WTC11 (cell line): Measurements from ENCODE around the gene PRKAR1B. TPM values are rescaled to one million over a fixed set of nuclear protein-coding genes. Genes with fewer than 3 reads are reported as not detected.
A peak's percentile ranks its signal among the peaks of the same experiment; 100 is the strongest.
"Not testable (repeated sequence)": the region's sequence is repeated elsewhere in the genome, so short reads cannot be mapped to it uniquely, and the experiment has no call there.

Experiments
- ATAC-seq: fragments of 200-7000 bp; cut with Tn5 transposase; 2 replicates; pipeline ENCODE4 v1.10.0; 2021; ENCODE audit warnings: mild to moderate bottlenecking, moderate library complexity
- CTCF ChIA-PET: fragments of 300-600 bp; sonication (Branson Sonifier 250); formaldehyde crosslinking; loops from one replicate; lab custom pipeline; 2021; ENCODE audit warnings: antibody characterized with exemption; lab: Charles Lee
- POLR2A ChIA-PET: fragments of 350-600 bp; sonication (Branson Sonifier 250); formaldehyde crosslinking; loops from one replicate; lab custom pipeline; 2021; ENCODE audit warnings: antibody characterized with exemption; lab: Charles Lee
- DNase-seq: peaks from one replicate; pipeline ENCODE4 v3.0.0; 2021; ENCODE audit warnings: low spot score
- H3K27ac Mint-ChIP-seq: 2 replicates; pipeline ENCODE4 v1.8.0; 2021; ENCODE audit warnings: mixed read lengths
- H3K27me3 Mint-ChIP-seq: 2 replicates; pipeline ENCODE4 v1.8.0; 2021; ENCODE audit warnings: low read depth, mild to moderate bottlenecking, moderate library complexity, mixed read lengths
- H3K36me3 Mint-ChIP-seq: 2 replicates; pipeline ENCODE4 v1.8.0; 2021; ENCODE audit warnings: mixed read lengths
- H3K4me1 Mint-ChIP-seq: 2 replicates; pipeline ENCODE4 v1.8.0; 2022; ENCODE audit warnings: mixed read lengths
- H3K4me3 Mint-ChIP-seq: 2 replicates; pipeline ENCODE4 v1.8.0; 2021; ENCODE audit warnings: mild to moderate bottlenecking, moderate library complexity, mixed read lengths
- H3K9me3 Mint-ChIP-seq: 2 replicates; pipeline ENCODE4 v1.8.0; 2021; ENCODE audit warnings: mixed read lengths
- ATF1 ChIP-seq: sonication (generic); formaldehyde crosslinking; IDR thresholded peaks from 2 replicates; pipeline ENCODE4 v1.8.1; 2023; ENCODE audit warnings: mild to moderate bottlenecking, moderate library complexity, missing genetic modification reagents
- FOXK1 ChIP-seq: sonication (generic); formaldehyde crosslinking; IDR thresholded peaks from 2 replicates; pipeline ENCODE4 v1.8.0; 2022; ENCODE audit warnings: mild to moderate bottlenecking, moderate library complexity, missing genetic modification reagents
- FOXP1 ChIP-seq: sonication (generic); formaldehyde crosslinking; IDR thresholded peaks from 2 replicates; pipeline ENCODE4 v1.8.0; 2022; ENCODE audit warnings: missing genetic modification reagents, mild to moderate bottlenecking, moderate library complexity, borderline replicate concordance
- GABPB1 ChIP-seq: sonication (generic); formaldehyde crosslinking; IDR thresholded peaks from 2 replicates; pipeline ENCODE4 v1.8.1; 2023; ENCODE audit warnings: mild to moderate bottlenecking, missing genetic modification reagents
- HMGA2 ChIP-seq: fragments of 250-450 bp; sonication (Bioruptor Pico); IDR thresholded peaks from 2 replicates; pipeline ENCODE4 v1.4.0; 2021; ENCODE audit warnings: mild to moderate bottlenecking, moderate library complexity
- TEAD1 ChIP-seq: sonication (generic); formaldehyde crosslinking; IDR thresholded peaks from 2 replicates; pipeline ENCODE4 v1.8.0; 2022; ENCODE audit warnings: mild to moderate bottlenecking, missing genetic modification reagents
- TEAD4 ChIP-seq: sonication (generic); formaldehyde crosslinking; IDR thresholded peaks from 2 replicates; pipeline ENCODE4 v1.8.0; 2022; ENCODE audit warnings: mild to moderate bottlenecking, missing genetic modification reagents
- ZNF138 ChIP-seq: sonication (generic); formaldehyde crosslinking; conservative IDR thresholded peaks from 2 replicates; pipeline ENCODE4 v1.8.1; 2022; ENCODE audit warnings: mild to moderate bottlenecking, moderate library complexity, missing genetic modification reagents
- total RNA-seq: library from RNA; stranded (reverse); gene quantifications from 3 replicates; pipeline ENCODE4 v1.2.3, GENCODE V29; 2021
- TF ChIP-seq, protein P1 (sequence below): fragments of 250-450 bp; sonication (Bioruptor Pico); IDR thresholded peaks from 2 replicates; pipeline ENCODE4 v2.1.2; 2022; ENCODE audit warnings: mild to moderate bottlenecking, moderate library complexity
- TF ChIP-seq, protein P2 (sequence below): sonication (generic); formaldehyde crosslinking; IDR thresholded peaks from 2 replicates; pipeline ENCODE4 v1.8.0; 2023; ENCODE audit warnings: missing genetic modification reagents, mild to moderate bottlenecking, borderline replicate concordance

The PRKAR1B gene
- total RNA-seq, 1 experiment from 2014 or later = 43.6 TPM

DNA sequence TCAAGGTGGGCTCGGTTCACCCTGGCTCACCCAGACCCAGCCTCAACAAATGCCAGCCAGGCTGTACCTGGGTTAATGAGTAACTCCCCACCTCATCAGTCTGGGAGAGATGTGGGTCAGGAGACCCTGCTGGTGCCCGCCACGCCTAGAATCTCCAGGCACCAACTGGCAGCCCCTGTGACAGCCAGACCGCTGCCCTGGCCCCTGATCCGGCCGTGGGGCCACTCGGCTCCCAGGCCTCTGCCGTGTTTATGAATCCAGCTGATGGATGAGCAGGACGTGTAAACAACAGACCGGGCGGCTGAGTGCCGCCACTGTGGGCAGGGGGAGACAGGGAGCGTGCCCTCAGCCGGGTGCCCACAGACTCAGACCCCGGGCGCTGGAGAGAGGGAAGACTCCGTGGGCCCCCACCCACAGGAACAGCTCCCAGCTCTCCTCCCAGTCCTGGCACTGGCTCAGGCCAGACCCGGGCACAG, 173.4 kb downstream of the PRKAR1B start:
- H3K27me3 Mint-ChIP-seq = no peaks in the 10 kb centered on the region
- H3K27ac Mint-ChIP-seq = no peak overlapping the region
- ChIA-PET CTCF (no interaction called here), POLR2A (no interaction called here)
- H3K9me3 Mint-ChIP-seq = no peaks in the 10 kb centered on the region
- DNase-seq = no peak
- no peak for ATAC-seq
- no peak overlapping the region for H3K4me3 Mint-ChIP-seq
- TF ChIP-seq, protein P1, sequence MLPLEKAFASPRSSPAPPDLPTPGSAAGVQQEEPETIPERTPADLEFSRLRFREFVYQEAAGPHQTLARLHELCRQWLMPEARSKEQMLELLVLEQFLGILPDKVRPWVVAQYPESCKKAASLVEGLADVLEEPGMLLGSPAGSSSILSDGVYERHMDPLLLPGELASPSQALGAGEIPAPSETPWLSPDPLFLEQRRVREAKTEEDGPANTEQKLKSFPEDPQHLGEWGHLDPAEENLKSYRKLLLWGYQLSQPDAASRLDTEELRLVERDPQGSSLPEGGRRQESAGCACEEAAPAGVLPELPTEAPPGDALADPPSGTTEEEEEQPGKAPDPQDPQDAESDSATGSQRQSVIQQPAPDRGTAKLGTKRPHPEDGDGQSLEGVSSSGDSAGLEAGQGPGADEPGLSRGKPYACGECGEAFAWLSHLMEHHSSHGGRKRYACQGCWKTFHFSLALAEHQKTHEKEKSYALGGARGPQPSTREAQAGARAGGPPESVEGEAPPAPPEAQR = no peak
- TF ChIP-seq TEAD4 (no peak), HMGA2 (CRISPR knock-in tag) (no peak), ATF1 (no peak), TEAD1 (CRISPR knock-in tag) (no peak), FOXK1 (CRISPR knock-in tag) (no peak), FOXP1 (CRISPR knock-in tag) (no peak)
- peaks cover 8% of the 10 kb centered on the region; the same call in 1 of the 2 replicates for H3K36me3 Mint-ChIP-seq
- no peaks in the 10 kb centered on the region for H3K4me1 Mint-ChIP-seq

DNA sequence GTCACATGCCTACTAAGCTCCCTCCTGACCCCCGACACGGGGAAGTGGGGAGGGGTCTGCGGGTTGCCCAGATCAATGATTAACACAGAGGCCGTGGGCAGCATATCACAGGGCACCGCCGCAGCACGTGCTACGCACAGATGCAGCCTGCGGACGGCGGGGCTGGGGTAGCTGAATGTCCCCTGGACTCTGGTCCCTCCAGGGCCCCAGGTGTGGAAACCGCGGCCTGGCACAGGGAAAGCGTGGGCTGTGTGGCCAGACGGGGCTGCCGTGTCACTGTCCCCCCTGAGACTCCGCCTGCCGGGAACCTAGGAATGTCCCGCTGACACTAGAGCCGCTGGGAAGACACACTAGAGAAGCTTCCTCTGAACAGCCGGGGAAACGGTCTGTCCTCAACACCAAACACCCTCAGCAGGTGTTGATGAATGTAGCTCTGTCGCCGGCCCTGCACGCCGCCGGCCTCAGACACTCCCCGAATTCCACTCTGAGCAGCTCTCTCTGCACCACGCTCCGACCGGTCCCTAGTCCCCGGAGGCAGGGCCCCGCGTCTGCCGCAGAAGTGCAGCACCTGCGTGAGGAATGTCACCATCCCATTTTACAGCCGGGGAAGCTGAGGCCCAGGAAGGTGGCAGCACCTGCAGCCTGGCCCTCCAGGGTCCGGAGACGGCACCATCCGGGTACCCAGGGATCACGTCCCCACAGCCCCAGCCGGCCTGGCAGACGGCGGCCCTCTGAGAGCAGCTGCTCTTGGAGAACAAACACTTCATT, 174.0 kb downstream of the PRKAR1B start:
- POLR2A ChIA-PET = no interaction called here
- no peaks in the 10 kb centered on the region for H3K4me1 Mint-ChIP-seq
- H3K36me3 Mint-ChIP-seq = peaks cover 8% of the 10 kb centered on the region; the same call in 1 of the 2 replicates
- DNase-seq = no peak
- no peaks in the 10 kb centered on the region for H3K9me3 Mint-ChIP-seq
- H3K27ac Mint-ChIP-seq = no peak overlapping the region
- TF ChIP-seq ZNF138 (CRISPR knock-in tag) (no peak), GABPB1 (CRISPR knock-in tag) (peak; percentile 13; the same call in 1 of the 2 replicates)
- TF ChIP-seq, protein P2, sequence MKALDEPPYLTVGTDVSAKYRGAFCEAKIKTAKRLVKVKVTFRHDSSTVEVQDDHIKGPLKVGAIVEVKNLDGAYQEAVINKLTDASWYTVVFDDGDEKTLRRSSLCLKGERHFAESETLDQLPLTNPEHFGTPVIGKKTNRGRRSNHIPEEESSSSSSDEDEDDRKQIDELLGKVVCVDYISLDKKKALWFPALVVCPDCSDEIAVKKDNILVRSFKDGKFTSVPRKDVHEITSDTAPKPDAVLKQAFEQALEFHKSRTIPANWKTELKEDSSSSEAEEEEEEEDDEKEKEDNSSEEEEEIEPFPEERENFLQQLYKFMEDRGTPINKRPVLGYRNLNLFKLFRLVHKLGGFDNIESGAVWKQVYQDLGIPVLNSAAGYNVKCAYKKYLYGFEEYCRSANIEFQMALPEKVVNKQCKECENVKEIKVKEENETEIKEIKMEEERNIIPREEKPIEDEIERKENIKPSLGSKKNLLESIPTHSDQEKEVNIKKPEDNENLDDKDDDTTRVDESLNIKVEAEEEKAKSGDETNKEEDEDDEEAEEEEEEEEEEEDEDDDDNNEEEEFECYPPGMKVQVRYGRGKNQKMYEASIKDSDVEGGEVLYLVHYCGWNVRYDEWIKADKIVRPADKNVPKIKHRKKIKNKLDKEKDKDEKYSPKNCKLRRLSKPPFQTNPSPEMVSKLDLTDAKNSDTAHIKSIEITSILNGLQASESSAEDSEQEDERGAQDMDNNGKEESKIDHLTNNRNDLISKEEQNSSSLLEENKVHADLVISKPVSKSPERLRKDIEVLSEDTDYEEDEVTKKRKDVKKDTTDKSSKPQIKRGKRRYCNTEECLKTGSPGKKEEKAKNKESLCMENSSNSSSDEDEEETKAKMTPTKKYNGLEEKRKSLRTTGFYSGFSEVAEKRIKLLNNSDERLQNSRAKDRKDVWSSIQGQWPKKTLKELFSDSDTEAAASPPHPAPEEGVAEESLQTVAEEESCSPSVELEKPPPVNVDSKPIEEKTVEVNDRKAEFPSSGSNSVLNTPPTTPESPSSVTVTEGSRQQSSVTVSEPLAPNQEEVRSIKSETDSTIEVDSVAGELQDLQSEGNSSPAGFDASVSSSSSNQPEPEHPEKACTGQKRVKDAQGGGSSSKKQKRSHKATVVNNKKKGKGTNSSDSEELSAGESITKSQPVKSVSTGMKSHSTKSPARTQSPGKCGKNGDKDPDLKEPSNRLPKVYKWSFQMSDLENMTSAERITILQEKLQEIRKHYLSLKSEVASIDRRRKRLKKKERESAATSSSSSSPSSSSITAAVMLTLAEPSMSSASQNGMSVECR (CRISPR knock-in tag) = no peak
- CTCF ChIA-PET = interaction anchor here (0.8 kb wide), 1 partner anchor 33 kb away, joined by 3 read pairs; the partner anchor contains the start of gene PDGFA
- no peak overlapping the region for H3K4me3 Mint-ChIP-seq
- no peaks in the 10 kb centered on the region for H3K27me3 Mint-ChIP-seq
- no peak for ATAC-seq

DNA sequence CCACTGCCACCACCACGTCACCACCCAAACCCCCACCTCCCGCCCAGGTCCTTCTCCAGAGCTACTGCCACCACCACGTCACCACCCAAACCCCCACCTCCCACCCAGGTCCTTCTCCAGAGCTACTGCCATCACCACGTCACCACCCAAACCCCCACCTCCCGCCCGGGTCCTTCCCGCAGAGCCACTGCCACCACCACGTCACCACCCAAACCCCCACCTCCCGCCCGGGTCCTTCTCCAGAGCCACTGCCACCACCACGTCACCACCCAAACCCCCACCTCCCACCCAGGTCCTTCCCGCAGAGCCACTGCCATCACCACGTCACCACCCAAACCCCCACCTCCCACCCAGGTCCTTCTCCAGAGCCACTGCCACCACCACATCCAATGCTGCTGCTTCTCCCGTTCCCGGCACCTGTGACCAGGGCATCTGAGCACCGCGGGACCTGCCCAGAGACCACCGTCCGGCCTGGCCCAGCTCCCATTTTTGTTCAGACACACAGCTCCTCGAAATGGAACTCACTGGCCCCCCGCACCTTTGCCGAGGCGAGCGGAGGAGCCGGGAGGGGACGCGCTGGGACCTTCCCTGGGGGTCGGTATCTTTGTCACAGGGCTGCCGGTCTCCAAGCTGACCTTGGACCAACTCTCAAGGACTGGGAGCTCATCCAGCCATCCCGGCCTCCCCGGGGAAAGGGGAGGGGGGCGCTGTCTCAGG, 174.8 kb downstream of the PRKAR1B start:
- H3K4me1 Mint-ChIP-seq, H3K27me3 Mint-ChIP-seq, H3K9me3 Mint-ChIP-seq, DNase-seq, H3K4me3 Mint-ChIP-seq, H3K36me3 Mint-ChIP-seq, H3K27ac Mint-ChIP-seq, ATAC-seq, POLR2A ChIA-PET: not testable (repeated sequence)
- CTCF ChIA-PET = interaction anchor here (0.8 kb wide), 1 partner anchor 32 kb away, joined by 3 read pairs; the partner anchor contains the start of gene PDGFA

DNA sequence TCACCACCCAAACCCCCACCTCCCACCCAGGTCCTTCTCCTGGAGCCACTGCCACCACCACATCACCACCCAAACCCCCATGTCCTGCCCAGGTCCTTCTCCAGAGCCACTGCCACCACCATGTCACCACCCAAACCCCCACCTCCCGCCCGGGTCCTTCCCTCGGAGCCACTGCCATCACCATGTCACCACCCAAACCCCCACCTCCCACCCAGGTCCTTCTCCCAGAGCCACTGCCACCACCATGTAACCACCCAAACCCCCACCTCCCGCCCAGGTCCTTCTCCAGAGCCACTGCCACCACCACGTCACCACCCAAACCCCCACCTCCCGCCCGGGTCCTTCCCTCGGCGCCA, 175.5 kb downstream of the PRKAR1B start:
- H3K9me3 Mint-ChIP-seq, POLR2A ChIA-PET, H3K36me3 Mint-ChIP-seq, CTCF ChIA-PET, ATAC-seq, H3K27ac Mint-ChIP-seq, H3K4me1 Mint-ChIP-seq, H3K27me3 Mint-ChIP-seq, H3K4me3 Mint-ChIP-seq, DNase-seq: not testable (repeated sequence)
